Measurements from ENCODE around the gene SLC6A11. TPM values are rescaled to one million over a fixed set of nuclear protein-coding genes. Genes with fewer than 3 reads are reported as not detected.

SLC6A11 gene
- total RNA-seq, 1 experiment from 2014 or later = 0.85 TPM

DNA sequence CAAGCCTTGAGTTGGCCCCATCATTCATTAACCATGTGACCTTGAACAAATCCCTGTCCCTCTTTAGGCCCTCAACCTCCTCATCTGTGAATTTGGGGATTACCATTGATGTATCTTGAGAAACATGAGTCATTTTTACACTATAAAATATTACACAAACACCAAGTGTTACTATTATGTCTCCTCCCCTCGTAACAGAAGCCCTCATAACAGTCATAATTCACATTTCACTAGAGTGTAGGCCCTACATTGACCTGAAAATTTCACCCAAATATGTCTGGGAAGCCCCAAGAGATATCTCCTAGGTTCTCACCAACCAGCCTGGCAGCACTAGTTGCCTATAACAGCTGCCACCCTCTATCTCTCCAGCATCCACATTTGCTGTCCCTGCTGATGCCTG, 160.7 kb downstream of the SLC6A11 start:
- CTCF ChIA-PET = interaction anchor here (0.9 to 2.3 kb wide), 4 partner anchors 35 to 662 kb away, joined by 3 to 14 read pairs (median 4); no protein-coding TSS in a partner anchor
- H3K4me3 Mint-ChIP-seq = no peak overlapping the region
- H3K27me3 Mint-ChIP-seq (ENCODE audit: low read depth) = peaks cover 10% of the 10 kb centered on the region

More for the DNA sequence above, 160.7 kb downstream of the SLC6A11 start:
- Mint-ChIP-seq H3K9me3 (peaks cover 14% of the 10 kb centered on the region), H3K27ac (no peak overlapping the region), H3K4me1 (peaks cover 28% of the 10 kb centered on the region), H3K36me3 (no peaks in the 10 kb centered on the region)
- DNase-seq (ENCODE audit: low spot score) (no peak), ATAC-seq (no peak)
- POLR2A ChIA-PET = no interaction called here
- TF ChIP-seq ESRRA (CRISPR knock-in tag; IDR thresholded peaks at IDR 0.05; ENCODE audit: borderline replicate concordance) (no peak), CREB1 (CRISPR knock-in tag; IDR thresholded peaks at IDR 0.05) (no peak), HMGA2 (CRISPR knock-in tag; IDR thresholded peaks at IDR 0.05) (no peak), TEAD1 (CRISPR knock-in tag; IDR thresholded peaks at IDR 0.05) (no peak), NR1H2 (CRISPR knock-in tag; IDR thresholded peaks at IDR 0.05) (no peak), CBFB (CRISPR knock-in tag; IDR thresholded peaks at IDR 0.05; ENCODE audit: low read depth) (no peak), JUN (CRISPR knock-in tag; IDR thresholded peaks at IDR 0.05) (no peak), ZNF671 (CRISPR knock-in tag; IDR thresholded peaks at IDR 0.05) (no peak), ZNF219 (CRISPR knock-in tag; IDR thresholded peaks at IDR 0.05; ENCODE audit: borderline replicate concordance) (no peak), RELA (CRISPR knock-in tag; IDR thresholded peaks at IDR 0.05; ENCODE audit: borderline replicate concordance) (no peak)
- TF ChIP-seq, protein P1, sequence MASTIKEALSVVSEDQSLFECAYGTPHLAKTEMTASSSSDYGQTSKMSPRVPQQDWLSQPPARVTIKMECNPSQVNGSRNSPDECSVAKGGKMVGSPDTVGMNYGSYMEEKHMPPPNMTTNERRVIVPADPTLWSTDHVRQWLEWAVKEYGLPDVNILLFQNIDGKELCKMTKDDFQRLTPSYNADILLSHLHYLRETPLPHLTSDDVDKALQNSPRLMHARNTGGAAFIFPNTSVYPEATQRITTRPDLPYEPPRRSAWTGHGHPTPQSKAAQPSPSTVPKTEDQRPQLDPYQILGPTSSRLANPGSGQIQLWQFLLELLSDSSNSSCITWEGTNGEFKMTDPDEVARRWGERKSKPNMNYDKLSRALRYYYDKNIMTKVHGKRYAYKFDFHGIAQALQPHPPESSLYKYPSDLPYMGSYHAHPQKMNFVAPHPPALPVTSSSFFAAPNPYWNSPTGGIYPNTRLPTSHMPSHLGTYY (CRISPR knock-in tag; IDR thresholded peaks at IDR 0.05) = no peak
- TF ChIP-seq, protein P2, sequence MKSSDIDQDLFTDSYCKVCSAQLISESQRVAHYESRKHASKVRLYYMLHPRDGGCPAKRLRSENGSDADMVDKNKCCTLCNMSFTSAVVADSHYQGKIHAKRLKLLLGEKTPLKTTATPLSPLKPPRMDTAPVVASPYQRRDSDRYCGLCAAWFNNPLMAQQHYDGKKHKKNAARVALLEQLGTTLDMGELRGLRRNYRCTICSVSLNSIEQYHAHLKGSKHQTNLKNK (CRISPR knock-in tag; IDR thresholded peaks at IDR 0.05) = no peak
- TF ChIP-seq, protein P3, sequence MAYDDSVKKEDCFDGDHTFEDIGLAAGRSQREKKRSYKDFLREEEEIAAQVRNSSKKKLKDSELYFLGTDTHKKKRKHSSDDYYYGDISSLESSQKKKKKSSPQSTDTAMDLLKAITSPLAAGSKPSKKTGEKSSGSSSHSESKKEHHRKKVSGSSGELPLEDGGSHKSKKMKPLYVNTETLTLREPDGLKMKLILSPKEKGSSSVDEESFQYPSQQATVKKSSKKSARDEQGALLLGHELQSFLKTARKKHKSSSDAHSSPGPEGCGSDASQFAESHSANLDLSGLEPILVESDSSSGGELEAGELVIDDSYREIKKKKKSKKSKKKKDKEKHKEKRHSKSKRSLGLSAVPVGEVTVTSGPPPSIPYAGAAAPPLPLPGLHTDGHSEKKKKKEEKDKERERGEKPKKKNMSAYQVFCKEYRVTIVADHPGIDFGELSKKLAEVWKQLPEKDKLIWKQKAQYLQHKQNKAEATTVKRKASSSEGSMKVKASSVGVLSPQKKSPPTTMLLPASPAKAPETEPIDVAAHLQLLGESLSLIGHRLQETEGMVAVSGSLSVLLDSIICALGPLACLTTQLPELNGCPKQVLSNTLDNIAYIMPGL (CRISPR knock-in tag; IDR thresholded peaks at IDR 0.05) = no peak
- TF ChIP-seq, protein P4, sequence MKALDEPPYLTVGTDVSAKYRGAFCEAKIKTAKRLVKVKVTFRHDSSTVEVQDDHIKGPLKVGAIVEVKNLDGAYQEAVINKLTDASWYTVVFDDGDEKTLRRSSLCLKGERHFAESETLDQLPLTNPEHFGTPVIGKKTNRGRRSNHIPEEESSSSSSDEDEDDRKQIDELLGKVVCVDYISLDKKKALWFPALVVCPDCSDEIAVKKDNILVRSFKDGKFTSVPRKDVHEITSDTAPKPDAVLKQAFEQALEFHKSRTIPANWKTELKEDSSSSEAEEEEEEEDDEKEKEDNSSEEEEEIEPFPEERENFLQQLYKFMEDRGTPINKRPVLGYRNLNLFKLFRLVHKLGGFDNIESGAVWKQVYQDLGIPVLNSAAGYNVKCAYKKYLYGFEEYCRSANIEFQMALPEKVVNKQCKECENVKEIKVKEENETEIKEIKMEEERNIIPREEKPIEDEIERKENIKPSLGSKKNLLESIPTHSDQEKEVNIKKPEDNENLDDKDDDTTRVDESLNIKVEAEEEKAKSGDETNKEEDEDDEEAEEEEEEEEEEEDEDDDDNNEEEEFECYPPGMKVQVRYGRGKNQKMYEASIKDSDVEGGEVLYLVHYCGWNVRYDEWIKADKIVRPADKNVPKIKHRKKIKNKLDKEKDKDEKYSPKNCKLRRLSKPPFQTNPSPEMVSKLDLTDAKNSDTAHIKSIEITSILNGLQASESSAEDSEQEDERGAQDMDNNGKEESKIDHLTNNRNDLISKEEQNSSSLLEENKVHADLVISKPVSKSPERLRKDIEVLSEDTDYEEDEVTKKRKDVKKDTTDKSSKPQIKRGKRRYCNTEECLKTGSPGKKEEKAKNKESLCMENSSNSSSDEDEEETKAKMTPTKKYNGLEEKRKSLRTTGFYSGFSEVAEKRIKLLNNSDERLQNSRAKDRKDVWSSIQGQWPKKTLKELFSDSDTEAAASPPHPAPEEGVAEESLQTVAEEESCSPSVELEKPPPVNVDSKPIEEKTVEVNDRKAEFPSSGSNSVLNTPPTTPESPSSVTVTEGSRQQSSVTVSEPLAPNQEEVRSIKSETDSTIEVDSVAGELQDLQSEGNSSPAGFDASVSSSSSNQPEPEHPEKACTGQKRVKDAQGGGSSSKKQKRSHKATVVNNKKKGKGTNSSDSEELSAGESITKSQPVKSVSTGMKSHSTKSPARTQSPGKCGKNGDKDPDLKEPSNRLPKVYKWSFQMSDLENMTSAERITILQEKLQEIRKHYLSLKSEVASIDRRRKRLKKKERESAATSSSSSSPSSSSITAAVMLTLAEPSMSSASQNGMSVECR (CRISPR knock-in tag; IDR thresholded peaks at IDR 0.05; ENCODE audit: borderline replicate concordance) = no peak
- TF ChIP-seq, protein P5, sequence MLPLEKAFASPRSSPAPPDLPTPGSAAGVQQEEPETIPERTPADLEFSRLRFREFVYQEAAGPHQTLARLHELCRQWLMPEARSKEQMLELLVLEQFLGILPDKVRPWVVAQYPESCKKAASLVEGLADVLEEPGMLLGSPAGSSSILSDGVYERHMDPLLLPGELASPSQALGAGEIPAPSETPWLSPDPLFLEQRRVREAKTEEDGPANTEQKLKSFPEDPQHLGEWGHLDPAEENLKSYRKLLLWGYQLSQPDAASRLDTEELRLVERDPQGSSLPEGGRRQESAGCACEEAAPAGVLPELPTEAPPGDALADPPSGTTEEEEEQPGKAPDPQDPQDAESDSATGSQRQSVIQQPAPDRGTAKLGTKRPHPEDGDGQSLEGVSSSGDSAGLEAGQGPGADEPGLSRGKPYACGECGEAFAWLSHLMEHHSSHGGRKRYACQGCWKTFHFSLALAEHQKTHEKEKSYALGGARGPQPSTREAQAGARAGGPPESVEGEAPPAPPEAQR (CRISPR knock-in tag; IDR thresholded peaks at IDR 0.05) = no peak
- TF ChIP-seq, protein P6, sequence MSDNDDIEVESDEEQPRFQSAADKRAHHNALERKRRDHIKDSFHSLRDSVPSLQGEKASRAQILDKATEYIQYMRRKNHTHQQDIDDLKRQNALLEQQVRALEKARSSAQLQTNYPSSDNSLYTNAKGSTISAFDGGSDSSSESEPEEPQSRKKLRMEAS (CRISPR knock-in tag; IDR thresholded peaks at IDR 0.05) = no peak
- TF ChIP-seq, protein P7, sequence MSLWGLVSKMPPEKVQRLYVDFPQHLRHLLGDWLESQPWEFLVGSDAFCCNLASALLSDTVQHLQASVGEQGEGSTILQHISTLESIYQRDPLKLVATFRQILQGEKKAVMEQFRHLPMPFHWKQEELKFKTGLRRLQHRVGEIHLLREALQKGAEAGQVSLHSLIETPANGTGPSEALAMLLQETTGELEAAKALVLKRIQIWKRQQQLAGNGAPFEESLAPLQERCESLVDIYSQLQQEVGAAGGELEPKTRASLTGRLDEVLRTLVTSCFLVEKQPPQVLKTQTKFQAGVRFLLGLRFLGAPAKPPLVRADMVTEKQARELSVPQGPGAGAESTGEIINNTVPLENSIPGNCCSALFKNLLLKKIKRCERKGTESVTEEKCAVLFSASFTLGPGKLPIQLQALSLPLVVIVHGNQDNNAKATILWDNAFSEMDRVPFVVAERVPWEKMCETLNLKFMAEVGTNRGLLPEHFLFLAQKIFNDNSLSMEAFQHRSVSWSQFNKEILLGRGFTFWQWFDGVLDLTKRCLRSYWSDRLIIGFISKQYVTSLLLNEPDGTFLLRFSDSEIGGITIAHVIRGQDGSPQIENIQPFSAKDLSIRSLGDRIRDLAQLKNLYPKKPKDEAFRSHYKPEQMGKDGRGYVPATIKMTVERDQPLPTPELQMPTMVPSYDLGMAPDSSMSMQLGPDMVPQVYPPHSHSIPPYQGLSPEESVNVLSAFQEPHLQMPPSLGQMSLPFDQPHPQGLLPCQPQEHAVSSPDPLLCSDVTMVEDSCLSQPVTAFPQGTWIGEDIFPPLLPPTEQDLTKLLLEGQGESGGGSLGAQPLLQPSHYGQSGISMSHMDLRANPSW (CRISPR knock-in tag; conservative IDR thresholded peaks at IDR 0.05; ENCODE audit: low read depth) = no peak
- TF ChIP-seq, protein P8, sequence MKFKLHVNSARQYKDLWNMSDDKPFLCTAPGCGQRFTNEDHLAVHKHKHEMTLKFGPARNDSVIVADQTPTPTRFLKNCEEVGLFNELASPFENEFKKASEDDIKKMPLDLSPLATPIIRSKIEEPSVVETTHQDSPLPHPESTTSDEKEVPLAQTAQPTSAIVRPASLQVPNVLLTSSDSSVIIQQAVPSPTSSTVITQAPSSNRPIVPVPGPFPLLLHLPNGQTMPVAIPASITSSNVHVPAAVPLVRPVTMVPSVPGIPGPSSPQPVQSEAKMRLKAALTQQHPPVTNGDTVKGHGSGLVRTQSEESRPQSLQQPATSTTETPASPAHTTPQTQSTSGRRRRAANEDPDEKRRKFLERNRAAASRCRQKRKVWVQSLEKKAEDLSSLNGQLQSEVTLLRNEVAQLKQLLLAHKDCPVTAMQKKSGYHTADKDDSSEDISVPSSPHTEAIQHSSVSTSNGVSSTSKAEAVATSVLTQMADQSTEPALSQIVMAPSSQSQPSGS (CRISPR knock-in tag; IDR thresholded peaks at IDR 0.05; ENCODE audit: borderline replicate concordance, low read depth) = no peak
- TF ChIP-seq, protein P9, sequence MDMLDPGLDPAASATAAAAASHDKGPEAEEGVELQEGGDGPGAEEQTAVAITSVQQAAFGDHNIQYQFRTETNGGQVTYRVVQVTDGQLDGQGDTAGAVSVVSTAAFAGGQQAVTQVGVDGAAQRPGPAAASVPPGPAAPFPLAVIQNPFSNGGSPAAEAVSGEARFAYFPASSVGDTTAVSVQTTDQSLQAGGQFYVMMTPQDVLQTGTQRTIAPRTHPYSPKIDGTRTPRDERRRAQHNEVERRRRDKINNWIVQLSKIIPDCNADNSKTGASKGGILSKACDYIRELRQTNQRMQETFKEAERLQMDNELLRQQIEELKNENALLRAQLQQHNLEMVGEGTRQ (CRISPR knock-in tag; IDR thresholded peaks at IDR 0.05) = no peak
- TF ChIP-seq, protein P10, sequence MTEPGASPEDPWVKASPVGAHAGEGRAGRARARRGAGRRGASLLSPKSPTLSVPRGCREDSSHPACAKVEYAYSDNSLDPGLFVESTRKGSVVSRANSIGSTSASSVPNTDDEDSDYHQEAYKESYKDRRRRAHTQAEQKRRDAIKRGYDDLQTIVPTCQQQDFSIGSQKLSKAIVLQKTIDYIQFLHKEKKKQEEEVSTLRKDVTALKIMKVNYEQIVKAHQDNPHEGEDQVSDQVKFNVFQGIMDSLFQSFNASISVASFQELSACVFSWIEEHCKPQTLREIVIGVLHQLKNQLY (CRISPR knock-in tag; IDR thresholded peaks at IDR 0.05) = no peak

Measured in WTC11 (cell line).